Activated CD8-positive, alpha-beta memory T cell treated with anti-CD3 and anti-CD28 coated beads, Interleukin-2, amount 50 U/mL, for 1 hour (primary cell): Measurements from ENCODE around the gene TRPM6.

Experiments used
- DNase-seq: peaks from one replicate; pipeline ENCODE4 v3.0.0-alpha.2; 2020; ENCODE audit errors: extremely low read depth

Gene TRPM6

DNA sequence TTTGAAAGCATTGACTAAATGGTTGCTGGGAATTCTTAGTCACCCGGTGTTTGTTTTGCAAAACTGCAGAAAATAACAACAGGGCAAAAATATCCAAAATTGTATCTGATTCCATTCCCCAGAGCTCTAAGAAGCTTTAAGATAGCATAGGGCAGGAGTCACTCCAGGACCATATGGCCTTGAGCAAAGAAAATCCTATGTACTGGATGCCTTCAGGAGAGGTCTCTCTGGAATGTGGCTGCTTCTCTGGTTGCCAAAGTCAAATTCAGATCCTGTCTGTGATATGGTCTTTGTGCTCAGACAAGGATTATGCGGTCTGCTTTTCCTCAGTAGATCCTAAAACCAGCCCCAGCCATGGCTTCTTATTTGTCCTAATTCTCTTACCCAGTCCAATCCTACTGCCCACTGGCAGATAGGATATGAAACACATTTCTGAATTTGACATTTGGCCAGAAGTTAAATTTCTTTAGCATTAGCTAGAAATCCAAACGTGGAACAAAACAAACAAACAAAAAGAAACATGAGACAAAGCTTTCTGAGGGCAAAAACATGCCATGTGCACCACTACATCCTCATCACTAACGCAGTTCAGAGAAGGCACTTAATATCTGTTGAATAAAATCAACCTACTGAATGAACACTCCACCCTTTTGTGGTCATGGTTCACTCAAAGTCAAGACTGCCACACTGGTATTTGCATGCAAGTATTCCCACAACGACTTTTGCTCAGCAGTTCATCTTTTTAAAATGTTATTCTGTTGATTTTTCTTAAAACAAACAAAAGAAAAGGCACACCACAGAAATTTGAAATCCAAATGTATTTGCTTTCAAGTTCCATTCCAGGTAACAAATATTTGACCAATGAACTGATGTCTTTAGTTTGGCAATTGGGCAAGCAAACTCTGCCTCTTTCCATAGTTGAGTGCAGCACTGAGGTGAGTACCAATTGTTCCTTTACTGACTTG, 165.7 kb downstream of the TRPM6 start:
- no peak for DNase-seq

DNA sequence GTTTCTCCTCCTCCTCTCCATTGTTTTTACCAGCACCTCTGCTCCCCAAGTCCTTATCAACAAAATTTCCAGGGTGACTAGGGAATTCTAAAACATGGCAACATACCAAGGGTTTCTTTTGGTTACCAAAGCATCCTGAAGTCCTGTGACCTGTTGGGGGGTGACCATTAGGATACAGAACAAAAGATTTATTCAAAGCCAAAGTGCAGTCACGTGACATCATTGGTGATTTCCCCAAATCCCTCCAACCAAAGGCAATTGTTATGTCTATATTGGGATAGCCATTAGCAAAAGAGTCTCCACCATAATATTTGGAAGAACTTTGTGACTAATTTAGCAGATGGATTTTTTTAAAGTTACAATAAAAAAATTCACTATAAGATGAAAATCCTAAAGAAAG, 168.4 kb downstream of the TRPM6 start:
- DNase-seq, result no peak

DNA sequence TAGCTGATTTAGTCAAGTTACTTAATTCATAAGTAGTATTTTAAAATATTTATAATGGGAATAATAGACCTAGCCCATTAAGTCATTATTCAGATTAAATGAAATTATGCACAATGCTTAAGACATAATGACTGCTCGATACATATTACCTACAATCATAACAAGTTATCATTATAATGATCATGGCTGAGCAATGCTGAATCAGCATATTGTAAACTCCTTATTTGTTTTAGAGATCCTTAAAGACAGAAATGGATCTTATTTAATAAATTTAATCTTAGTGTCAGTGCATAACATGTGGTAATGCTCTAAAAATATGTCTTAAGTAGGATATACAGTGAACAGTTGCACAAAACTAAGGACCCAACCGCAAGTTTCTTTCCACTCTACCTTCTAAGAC, 169.0 kb downstream of the TRPM6 start:
- no peak for DNase-seq

DNA sequence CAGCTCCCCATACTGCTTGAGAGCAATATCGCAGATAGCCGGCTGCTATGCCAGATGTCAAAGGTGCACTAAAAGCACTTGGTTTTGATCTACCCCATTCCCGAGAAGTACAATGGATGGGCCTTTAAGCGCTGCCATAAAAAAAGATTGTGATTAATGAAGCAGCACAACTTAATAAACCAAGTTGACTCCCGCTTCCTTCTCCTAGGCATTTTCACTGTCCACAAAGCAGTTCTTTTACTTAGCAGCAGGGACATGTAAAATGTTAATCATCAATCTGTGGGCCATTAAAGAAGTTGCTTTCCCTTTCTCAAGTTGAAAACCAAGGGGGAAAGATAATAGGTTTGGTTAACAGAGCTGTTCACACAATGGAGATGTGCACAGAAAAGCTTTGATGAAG, 176.4 kb downstream of the TRPM6 start:
- no peak for DNase-seq

DNA sequence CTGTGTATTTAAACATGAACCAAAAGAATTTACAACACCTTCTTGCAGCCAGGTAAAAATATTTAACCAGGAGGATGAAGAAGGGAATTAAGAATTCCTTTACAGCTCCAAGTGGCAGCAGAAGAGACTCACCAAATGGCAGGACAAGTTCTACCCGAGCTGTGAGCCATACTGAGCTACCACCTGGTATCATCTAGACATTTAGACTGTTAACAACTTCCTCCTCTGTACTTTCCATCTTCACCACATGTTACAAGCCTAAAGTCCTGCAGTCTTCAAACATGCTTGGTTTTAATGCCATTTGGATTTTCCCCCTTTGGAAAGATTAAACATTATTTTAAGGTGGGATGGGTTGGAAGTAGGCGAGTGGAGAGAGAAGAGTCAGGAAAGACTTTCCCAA, 190.2 kb downstream of the TRPM6 start:
- DNase-seq, result no peak

DNA sequence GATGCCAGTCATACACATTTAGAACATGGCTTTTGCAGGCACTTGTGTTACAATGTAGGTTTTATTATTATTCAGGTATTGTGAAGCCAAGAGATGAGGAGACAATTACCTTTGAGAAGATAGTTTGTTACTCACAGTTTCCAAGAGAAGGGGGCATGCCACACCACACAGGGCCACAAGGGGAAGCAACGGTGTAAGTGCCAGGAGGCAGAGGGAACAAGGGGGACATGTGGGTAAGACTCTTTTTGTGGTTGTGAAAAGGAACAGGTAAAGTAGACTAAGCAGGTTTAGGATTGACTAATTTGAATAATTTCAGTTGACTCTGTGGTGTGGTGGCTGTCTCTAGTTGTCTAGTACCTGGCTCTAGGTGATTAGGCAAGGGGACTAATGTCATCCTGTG, 191.2 kb downstream of the TRPM6 start:
- no peak for DNase-seq

DNA sequence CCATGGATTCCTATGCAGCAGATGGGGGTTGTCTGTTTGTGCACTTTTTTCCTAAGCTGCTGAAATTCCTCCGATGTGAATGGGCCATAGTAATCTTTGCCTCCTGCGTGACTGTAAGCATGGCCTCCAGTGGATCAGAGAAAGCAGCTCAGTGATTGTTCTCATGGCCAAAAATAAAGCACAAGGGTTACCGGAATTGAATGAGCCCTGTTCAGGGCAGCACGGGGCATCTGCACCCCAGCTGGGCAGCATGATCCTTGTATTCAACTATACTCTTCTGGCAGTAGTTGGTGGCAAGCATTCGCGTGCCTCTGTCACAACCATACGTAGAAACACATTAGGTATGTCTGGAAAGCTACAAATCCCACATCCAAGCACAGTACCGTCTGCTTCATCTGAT, 196.7 kb downstream of the TRPM6 start:
- no peak for DNase-seq

DNA sequence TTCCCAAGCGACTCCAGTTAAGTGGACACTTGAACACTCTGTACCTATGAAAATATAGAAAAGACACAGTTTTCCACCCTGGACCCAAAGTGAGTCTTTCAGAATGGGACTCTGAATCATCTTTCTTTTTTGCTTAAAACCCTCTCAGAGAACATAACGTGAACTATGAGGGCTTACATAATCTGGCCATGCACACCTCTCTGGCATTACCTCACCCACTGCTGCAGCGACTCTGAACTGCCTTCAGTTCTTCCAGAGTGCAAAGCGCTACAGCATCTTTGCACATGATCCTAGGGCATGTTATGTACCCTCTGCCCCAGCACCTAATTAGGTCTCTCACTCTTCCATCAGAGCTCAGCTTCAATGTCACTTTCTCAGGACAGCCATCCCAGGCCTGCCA, 204.4 kb downstream of the TRPM6 start:
- DNase-seq, result no peak

DNA sequence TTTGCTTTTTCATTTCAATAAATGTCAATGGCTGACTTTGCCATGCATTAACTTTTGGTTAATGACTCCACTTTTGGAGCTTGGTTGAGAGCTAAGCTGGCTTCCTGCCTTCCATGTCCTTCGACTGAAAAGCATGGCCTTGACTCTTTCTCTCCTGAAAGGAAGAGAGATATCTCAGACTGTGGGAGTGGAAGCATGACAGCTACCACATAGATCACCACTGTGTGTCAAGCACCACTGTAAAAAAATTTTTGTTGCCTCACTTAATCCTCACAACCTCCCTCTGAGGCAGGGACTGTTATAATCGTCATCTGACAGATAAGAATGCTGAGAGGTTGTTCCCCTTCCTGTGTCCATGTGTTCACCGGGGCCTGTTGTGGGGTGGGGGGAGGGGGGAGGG, 205.8 kb downstream of the TRPM6 start:
- DNase-seq, result no peak

DNA sequence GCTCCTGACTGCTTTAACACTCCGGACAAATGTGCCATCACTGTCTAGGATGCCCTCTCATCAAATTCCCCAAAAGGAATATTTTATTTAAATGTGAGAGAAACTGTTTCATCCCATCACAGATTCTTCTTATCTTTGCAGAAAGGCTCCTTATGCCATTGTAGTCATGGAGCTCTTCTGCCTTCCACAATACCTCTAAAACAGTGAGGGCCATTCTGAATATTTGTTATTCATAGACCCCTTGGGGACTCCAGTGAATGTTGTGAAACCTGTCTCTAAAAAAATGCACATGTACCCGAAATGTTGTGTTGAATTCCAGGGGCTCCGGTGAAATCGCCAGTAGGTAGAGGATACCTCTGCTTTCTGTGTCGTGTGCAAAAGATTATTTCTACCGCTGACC, 213.6 kb downstream of the TRPM6 start:
- DNase-seq, result no peak
